Activated naive CD4-positive, alpha-beta T cell treated with anti-CD3 and anti-CD28 coated beads, Interleukin-2, amount 10 ng/mL, durations not matched to agents 7 days and 5 days (primary cell): Measurements from ENCODE around the gene MATN4.

Experiments used
- CTCF ChIA-PET: fragments of 350-600 bp; sonication (Branson Sonifier 250); formaldehyde crosslinking; loops from one replicate; lab custom pipeline; 2021; ENCODE audit warnings: antibody characterized with exemption; lab: Charles Lee
- DNase-seq: peaks from one replicate; pipeline ENCODE4 v3.0.0-alpha.2; 2020
- H3K27ac Mint-ChIP-seq: one replicate; pipeline ENCODE4 v1.8.0; 2021; ENCODE audit warnings: mild to moderate bottlenecking, moderate library complexity, mixed read lengths
- H3K27me3 Mint-ChIP-seq: one replicate; pipeline ENCODE4 v1.8.0; 2021; ENCODE audit warnings: mild to moderate bottlenecking, mixed read lengths
- H3K36me3 Mint-ChIP-seq: one replicate; pipeline ENCODE4 v1.8.0; 2021; ENCODE audit warnings: mixed read lengths
- H3K4me1 Mint-ChIP-seq: one replicate; pipeline ENCODE4 v1.8.0; 2021; ENCODE audit warnings: mixed read lengths
- H3K4me3 Mint-ChIP-seq: one replicate; pipeline ENCODE4 v1.8.0; 2021; ENCODE audit warnings: mild to moderate bottlenecking, moderate library complexity, mixed read lengths
- H3K9me3 Mint-ChIP-seq: one replicate; pipeline ENCODE4 v1.8.0; 2021; ENCODE audit warnings: mixed read lengths

The MATN4 gene

DNA sequence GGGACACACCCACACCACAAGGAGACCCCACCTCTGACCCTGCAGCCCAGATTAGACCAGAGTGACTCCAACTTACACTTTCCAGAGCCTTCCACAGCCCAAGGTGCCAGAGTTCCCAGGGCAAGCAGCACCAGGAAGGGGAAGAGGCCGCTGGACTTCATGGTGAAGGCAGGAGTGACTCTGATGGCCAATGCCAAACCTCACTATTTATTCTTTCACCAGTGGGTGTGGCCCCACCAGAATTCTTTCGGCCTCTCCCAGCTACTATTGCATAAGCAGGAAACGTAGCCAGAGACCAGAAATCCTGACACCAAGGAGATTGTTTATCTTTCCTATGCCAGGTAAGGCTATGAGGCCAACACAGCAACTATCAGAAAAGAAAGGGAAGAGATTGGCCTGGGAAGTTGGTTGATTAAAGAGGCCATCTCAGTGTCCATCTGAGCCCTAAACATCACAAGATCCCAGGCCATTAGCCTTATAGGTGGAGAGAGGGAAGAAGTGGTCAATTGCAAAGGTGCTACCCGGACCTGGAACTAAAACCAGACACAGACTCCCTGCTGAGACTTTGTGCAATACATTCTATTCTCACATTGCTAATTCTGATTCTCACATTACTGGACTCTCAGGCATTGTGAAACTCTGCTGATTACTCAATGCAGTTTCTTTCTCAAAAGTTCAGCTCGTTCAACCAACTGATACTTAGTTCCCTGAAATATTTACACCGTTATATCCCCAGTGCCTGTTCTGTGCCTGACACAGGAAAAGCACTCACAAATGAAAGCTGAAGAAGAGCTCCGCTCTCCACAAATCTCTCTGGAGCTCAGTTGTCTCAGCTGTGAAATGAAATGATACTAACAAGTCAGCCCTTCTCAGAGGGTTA, 53.5 kb downstream of the MATN4 start, which contains the start of gene SLPI:
Gene SLPI, minus strand, starts transcription at position 182 of the 880 bp plus-strand sequence. Its CDS starts 21 bp downstream, at position 161.
- Mint-ChIP-seq H3K27ac (no peak within 1 kb of the TSS), H3K4me1 (no peaks in the 10 kb centered on the region), H3K9me3 (no peaks in the 10 kb centered on the region), H3K36me3 (no peaks in the 10 kb centered on the region), H3K4me3 (no peak within 1 kb of the TSS), H3K27me3 (peaks cover 33% of the 10 kb centered on the region)
- DNase-seq, result no peak
- CTCF ChIA-PET, result interaction anchor here (1.5 to 1.9 kb wide), 2 partner anchors 37 to 39 kb away, joined by 3 to 5 read pairs; no protein-coding TSS in a partner anchor

DNA sequence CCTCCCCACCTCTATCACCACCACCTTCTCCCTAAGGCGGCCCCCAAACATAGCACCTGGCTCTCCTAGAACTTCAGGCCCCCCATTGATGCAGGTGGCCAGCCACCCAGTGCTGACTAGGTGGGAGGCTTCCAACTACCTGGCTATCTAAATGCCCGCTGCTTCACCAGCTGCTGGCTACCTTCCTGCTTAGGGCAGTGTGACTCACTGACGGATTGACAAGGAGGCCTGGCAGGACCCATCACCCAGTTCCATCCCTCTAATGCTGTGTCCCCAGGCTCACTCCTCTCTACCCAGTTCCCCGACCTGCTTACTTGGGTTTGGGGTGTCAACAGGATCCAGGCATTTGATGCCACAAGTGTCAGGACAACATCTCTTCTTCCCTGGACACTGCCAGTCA, 54.8 kb downstream of the MATN4 start:
- H3K27ac Mint-ChIP-seq, result no peak overlapping the region
- no peaks in the 10 kb centered on the region for H3K36me3 Mint-ChIP-seq
- H3K4me3 Mint-ChIP-seq, result no peak overlapping the region
- no peak for DNase-seq
- H3K4me1 Mint-ChIP-seq, result no peaks in the 10 kb centered on the region
- no peaks in the 10 kb centered on the region for H3K9me3 Mint-ChIP-seq
- CTCF ChIA-PET, result interaction anchor here (0.6 kb wide), 1 partner anchor 209 kb away, joined by 3 read pairs; no protein-coding TSS in a partner anchor
- peaks cover 29% of the 10 kb centered on the region for H3K27me3 Mint-ChIP-seq

DNA sequence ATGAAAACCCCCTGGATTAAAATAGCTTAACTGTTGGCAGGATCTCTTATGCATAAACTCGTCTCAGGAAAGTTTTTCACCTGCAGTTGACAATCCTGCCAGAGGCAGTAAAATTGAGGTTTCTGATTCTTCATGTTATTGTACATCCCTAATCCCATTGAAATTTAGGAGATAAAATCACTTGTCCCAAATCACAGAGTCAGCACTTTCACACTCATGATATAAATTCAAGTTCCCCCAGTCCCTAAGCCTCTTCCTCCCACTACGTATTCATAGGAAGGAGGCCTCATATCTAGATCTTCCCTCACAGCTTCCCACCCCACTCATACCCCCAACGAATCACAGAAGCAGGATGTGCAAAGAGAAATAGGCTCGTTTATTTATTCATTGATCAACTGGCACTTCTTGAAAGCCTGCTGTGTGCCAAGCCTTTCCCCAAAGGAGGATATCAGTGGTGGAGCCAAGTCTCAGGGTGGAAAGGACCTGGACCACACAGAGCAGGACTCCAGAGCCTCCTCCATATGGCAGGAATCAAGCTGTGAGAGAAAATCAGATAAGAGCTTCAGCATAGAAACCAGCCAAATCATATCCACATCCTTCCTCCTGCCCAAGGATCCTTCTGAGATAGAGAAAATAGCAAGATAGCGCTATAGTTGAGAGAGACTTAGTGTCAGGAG, 56.1 kb downstream of the MATN4 start:
- CTCF ChIA-PET, result no interaction called here
- no peak overlapping the region for H3K4me3 Mint-ChIP-seq
- no peak for DNase-seq
- H3K4me1 Mint-ChIP-seq, result no peaks in the 10 kb centered on the region
- H3K36me3 Mint-ChIP-seq, result no peaks in the 10 kb centered on the region
- H3K9me3 Mint-ChIP-seq, result no peaks in the 10 kb centered on the region
- H3K27ac Mint-ChIP-seq, result no peak overlapping the region
- peaks cover 29% of the 10 kb centered on the region for H3K27me3 Mint-ChIP-seq

DNA sequence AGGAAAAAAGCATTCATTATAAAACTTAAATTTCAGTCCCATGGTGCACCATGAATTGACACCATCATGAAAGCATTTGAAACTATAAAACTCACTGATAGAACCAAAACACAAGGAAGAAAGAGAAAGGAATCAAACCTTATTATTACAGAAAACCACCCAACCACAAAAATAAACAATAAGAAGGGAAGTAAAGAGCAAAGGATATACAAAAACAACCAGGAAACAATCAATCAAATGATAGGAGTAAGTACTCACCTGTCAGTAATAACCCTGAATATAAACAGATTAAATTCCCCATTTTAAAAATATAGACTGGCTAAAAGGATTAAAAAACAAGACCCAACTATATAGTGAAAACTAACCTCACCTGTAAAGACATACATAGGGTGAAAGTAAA, 59.5 kb downstream of the MATN4 start:
- Mint-ChIP-seq H3K4me3 (no peak overlapping the region), H3K27me3 (peaks cover 38% of the 10 kb centered on the region), H3K27ac (no peak overlapping the region), H3K9me3 (no peaks in the 10 kb centered on the region), H3K36me3 (no peaks in the 10 kb centered on the region), H3K4me1 (no peaks in the 10 kb centered on the region)
- CTCF ChIA-PET, result no interaction called here
- DNase-seq, result no peak

DNA sequence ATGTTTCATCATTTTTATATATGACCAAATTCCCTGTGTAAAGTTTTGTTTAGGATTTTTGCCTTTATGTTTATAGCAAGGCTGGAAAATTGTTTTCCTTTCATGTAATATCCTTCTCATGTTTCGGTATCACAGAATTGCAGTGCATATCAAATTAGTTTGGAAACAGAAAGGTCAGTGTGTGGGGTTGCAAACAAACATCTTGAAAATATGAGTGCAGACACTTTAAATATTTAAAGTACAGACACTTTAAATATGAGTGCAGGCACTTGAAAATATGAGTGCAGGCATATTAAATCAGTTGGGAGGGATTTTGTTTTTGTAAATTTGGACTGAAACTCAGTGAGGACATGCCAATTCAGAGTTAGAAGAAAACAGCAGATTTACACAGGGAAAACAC, 60.2 kb downstream of the MATN4 start:
- CTCF ChIA-PET, result no interaction called here
- H3K27ac Mint-ChIP-seq, result no peak overlapping the region
- H3K27me3 Mint-ChIP-seq, result peaks cover 30% of the 10 kb centered on the region
- H3K9me3 Mint-ChIP-seq, result no peaks in the 10 kb centered on the region
- H3K4me1 Mint-ChIP-seq, result no peaks in the 10 kb centered on the region
- H3K36me3 Mint-ChIP-seq, result no peaks in the 10 kb centered on the region
- H3K4me3 Mint-ChIP-seq, result no peak overlapping the region
- no peak for DNase-seq

DNA sequence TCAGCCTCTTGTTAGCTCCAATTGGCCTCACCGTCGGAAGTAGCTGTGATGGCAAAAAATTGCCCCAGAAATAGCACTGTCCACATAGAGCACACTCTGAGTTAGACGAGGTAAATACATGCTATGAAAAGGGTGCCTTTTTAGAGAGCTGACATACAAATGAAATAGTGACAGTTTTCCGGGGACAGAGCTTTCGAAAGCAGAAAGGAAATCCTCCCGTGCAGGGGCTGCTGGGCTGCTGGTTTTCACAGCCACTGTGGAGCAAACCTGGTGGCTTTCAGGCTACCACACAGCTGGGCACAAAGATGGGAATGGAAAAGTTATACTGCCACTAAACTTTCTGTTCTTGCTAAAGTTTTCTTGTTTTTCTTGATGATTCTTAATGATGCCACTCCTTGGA, 62.0 kb downstream of the MATN4 start:
- no peak overlapping the region for H3K27ac Mint-ChIP-seq
- H3K27me3 Mint-ChIP-seq, result peaks cover 25% of the 10 kb centered on the region
- DNase-seq, result no peak
- no peaks in the 10 kb centered on the region for H3K36me3 Mint-ChIP-seq
- no peaks in the 10 kb centered on the region for H3K4me1 Mint-ChIP-seq
- CTCF ChIA-PET, result interaction anchor here (1.8 kb wide), 1 partner anchor 48 kb away, joined by 4 read pairs; no protein-coding TSS in a partner anchor
- H3K4me3 Mint-ChIP-seq, result no peak overlapping the region
- H3K9me3 Mint-ChIP-seq, result no peaks in the 10 kb centered on the region
